ENCODE results near the gene PRKD1. TPM values are rescaled to one million over a fixed set of nuclear protein-coding genes. Genes with fewer than 3 reads are reported as not detected.
A peak's percentile ranks its signal among the peaks of the same experiment; 100 is the strongest.

The PRKD1 gene
- total and polyA plus RNA-seq, 3 donors from 2014 or later: 29.9 to 82.9 (median 67.2) TPM

GRCh38 chr14:29802211-29802610 lies 125.4 kb downstream of the PRKD1 start:
- no peak overlapping the region for H3K27ac ChIP-seq
- no peaks in the 10 kb centered on the region for H3K9me3 ChIP-seq
- H3K27me3 ChIP-seq: no peaks in the 10 kb centered on the region
- no peak for TF ChIP-seq CTCF (IDR thresholded peaks at IDR 0.05)
- TF ChIP-seq POLR2A (IDR thresholded peaks at IDR 0.05): no peak
- no peak overlapping the region for H3K4me3 ChIP-seq
- H3K4me1 ChIP-seq: no peaks in the 10 kb centered on the region
- intact Hi-C loops (cut with DNase I; ENCODE audit: low total_unique reads): no loop called here
- no peaks in the 10 kb centered on the region for H3K36me3 ChIP-seq (ENCODE audit: low read depth, missing control alignments)
- no peak for DNase-seq

- TF ChIP-seq CTCF (IDR thresholded peaks at IDR 0.05) (peak in 1 of 3 experiments; percentile 26), POLR2A (IDR thresholded peaks at IDR 0.05) (no peak)
- Histone ChIP-seq H3K4me3 (no peak overlapping the region), H3K36me3 (ENCODE audit: low read depth, missing control alignments) (no peaks in the 10 kb centered on the region), H3K27ac (no peak overlapping the region), H3K27me3 (no peaks in the 10 kb centered on the region), H3K9me3 (no peaks in the 10 kb centered on the region), H3K4me1 (no peaks in the 10 kb centered on the region)
- no peak for DNase-seq
- intact Hi-C loops (cut with DNase I; ENCODE audit: low total_unique reads): no loop called here
Measured at GRCh38 chr14:29800961-29801360, 126.7 kb downstream of the PRKD1 start.

- H3K9me3 ChIP-seq: no peaks in the 10 kb centered on the region
- 62 to 66% methylated on average over 6 of the region's 6 CpGs for WGBS, 2 donors
- H3K27ac ChIP-seq: no peak overlapping the region
- H3K36me3 ChIP-seq (ENCODE audit: low read depth, missing control alignments): no peaks in the 10 kb centered on the region
- TF ChIP-seq POLR2A (IDR thresholded peaks at IDR 0.05): no peak
- TF ChIP-seq CTCF (IDR thresholded peaks at IDR 0.05): no peak
- intact Hi-C loops (cut with DNase I; ENCODE audit: low total_unique reads): no loop called here
- no peak for DNase-seq
- H3K4me3 ChIP-seq: no peak overlapping the region
- H3K4me1 ChIP-seq: no peaks in the 10 kb centered on the region
- H3K27me3 ChIP-seq: no peaks in the 10 kb centered on the region
Measured at GRCh38 chr14:29799464-29800095, 128.1 kb downstream of the PRKD1 start.

GRCh38 chr14:29798811-29799210 lies 128.8 kb downstream of the PRKD1 start:
- Histone ChIP-seq H3K27ac (no peak overlapping the region), H3K4me3 (no peak overlapping the region), H3K4me1 (no peaks in the 10 kb centered on the region), H3K9me3 (no peaks in the 10 kb centered on the region), H3K27me3 (no peaks in the 10 kb centered on the region), H3K36me3 (ENCODE audit: low read depth, missing control alignments) (no peaks in the 10 kb centered on the region)
- TF ChIP-seq CTCF (IDR thresholded peaks at IDR 0.05) (no peak), POLR2A (IDR thresholded peaks at IDR 0.05) (no peak)
- DNase-seq: no peak
- 58 to 74% methylated on average over 2 of the region's 2 CpGs for WGBS, 2 donors
- intact Hi-C loops (cut with DNase I; ENCODE audit: low total_unique reads): no loop called here

GRCh38 chr14:29798108-29798663 lies 129.5 kb downstream of the PRKD1 start:
- intact Hi-C loops (cut with DNase I; ENCODE audit: low total_unique reads): no loop called here
- no peaks in the 10 kb centered on the region for H3K9me3 ChIP-seq
- no peaks in the 10 kb centered on the region for H3K4me1 ChIP-seq
- TF ChIP-seq POLR2A (IDR thresholded peaks at IDR 0.05): no peak
- TF ChIP-seq CTCF (IDR thresholded peaks at IDR 0.05): no peak
- H3K27me3 ChIP-seq: no peaks in the 10 kb centered on the region
- DNase-seq: no peak
- WGBS, 2 donors: 93 to 96% methylated on average over 2 of the region's 2 CpGs
- no peaks in the 10 kb centered on the region for H3K36me3 ChIP-seq (ENCODE audit: low read depth, missing control alignments)
- H3K4me3 ChIP-seq: no peak overlapping the region
- no peak overlapping the region for H3K27ac ChIP-seq
